ENCODE measurements around the gene PLAGL2. TPM values are rescaled to one million over a fixed set of nuclear protein-coding genes. Genes with fewer than 3 reads are reported as not detected.
"Not testable (repeated sequence)": the region's sequence is repeated elsewhere in the genome, so short reads cannot be mapped to it uniquely, and the experiment has no call there.

PLAGL2 gene
- total RNA-seq, 1 donor from 2014 or later: 30.3 TPM

DNA sequence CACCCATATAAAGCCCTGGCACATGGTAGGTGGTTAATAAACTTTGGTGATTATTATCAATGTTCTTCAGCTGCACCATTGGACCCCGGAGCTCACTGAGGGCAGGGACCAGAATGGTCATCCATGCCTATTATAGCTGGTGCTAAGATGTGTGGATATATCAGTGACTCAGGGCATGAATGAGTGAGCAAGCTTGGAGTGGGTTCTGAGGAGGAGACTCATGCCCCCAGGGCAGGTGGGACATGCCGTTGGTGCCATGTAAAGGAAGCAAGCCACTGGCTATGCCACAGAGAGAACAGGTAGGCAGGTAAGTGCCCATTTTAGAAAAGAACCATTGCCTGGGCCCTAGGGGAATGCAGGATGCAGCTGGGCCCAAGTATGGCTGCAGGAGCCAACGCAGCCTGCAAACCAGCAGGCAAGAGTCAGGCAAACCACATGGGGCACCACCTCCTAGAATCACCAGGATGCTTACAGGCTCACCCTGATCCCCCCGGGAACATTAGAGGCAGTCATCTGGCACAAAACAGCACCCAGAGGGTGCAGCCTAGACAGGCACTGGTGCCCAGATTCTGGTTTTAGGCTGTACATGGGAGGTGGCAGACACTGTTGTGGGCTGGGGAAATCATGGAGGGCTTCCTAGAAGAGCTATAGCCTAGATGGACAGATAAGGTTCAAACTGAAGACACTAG lies 23.5 kb downstream of the PLAGL2 start:
- intact Hi-C loops (cut with micrococcal nuclease): no loop called here

DNA sequence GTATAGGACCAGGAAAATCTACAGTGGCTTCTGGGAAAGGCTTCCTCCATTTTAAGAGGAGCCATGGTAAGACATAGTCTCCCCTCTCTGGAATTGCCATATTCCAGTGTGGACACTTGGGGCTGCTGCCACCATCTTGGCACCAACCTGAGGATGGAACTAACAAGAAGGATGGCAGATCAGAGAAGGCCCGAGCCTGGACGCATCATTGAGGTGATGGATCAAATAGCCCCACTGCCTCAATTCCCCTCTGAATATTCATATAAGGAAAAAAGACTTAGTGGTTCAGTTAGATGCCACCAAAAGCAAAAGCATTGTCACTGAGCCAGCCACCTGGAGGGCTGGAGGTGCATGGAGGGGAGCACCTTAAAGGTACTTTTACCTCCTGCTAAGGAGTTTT lies 25.9 kb downstream of the PLAGL2 start:
- intact Hi-C loops (cut with micrococcal nuclease): no loop called here

DNA sequence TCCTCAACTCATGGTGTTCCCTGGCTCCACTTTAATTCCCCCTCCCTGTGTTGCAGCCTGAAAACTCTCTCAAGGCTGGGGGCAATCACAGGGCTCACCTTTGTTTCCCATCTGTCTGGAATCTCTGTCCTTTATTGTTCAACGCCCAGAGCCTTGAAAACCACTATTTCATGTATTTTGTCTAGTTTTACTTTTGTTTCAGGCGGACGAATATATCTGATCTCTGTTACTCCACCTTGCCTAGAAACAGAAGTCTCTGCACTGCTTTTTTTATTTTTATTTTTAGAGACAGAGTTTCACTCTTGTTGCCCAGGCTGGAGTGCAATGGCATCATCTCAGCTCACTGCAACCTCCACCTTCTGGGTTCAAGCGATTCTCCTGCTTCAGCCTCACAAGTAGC lies 27.6 kb downstream of the PLAGL2 start:
- intact Hi-C loops (cut with micrococcal nuclease): no loop called here

DNA sequence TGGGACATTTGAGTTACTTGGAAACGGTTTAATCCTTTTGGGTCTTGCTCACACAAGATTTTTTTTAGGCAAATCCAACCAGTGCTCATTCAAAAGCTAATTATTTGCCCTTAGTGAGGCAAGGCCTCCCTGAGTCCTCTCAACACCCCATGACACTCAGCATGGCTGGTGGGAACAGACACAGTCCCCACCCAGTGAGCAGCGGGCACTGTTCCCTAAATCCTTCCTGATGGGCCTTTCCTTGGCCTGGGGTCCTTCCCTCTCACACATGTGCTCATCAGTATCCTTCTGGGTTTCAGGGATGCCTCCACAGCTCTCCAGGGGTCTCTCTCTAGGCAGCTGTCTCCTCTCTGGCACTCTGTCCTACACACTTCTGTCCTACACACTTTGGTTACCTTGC lies 28.0 kb downstream of the PLAGL2 start:
- intact Hi-C loops (cut with micrococcal nuclease): no loop called here

DNA sequence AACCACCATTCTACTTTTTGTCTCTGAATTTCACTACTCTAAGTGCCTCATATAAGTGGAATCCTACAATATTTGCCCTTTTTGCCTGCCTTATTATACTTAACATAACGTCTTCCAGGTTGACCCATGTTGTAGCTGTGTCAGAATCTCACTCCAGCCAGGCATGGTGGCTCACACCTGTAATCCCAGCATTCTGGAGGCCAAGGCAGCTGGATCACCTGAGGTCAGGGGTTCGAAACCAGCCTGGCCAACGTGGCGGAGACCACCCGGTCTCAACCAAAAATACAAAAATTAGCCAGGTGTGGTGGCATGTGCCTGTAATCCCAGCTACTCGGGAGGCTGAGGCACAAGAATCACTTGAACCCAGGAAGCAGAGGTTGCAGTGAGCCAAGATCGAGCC lies 29.8 kb downstream of the PLAGL2 start:
- intact Hi-C loops (cut with micrococcal nuclease): not testable (repeated sequence)

DNA sequence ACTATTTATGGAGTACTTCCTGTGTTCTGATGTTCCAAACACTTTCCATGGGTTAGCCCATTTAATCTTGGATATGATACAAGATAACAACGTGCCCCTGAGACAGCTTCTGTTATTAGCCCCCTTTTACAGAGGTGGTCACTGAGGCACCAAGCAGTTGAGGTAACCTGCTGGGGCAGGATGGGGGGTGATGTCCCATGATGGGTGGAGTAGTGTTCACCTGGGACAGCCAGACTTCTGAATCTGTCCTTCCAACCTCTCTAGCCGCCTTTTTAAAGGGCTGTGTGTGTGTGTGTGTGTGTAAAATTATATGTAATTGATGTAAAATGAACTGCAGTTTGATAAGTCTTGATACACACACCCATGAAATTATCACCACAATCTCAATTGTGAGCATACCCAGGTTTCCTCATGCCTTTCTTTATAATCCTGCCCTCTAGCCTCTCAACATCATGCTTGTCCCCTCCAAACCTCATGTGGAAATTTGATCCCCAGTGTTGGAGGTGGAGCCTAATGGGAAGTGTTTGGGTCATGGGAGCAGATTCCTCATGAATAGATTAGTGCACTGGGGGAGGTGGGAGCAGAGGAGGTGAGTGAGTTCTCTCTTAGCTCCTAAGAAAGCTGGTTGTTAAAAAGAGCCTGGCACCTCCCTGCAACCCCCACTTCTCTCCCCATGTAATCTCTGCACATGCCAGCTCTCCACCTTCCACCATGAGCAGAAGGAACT lies 39.2 kb downstream of the PLAGL2 start:
- intact Hi-C loops (cut with micrococcal nuclease): no loop called here

DNA sequence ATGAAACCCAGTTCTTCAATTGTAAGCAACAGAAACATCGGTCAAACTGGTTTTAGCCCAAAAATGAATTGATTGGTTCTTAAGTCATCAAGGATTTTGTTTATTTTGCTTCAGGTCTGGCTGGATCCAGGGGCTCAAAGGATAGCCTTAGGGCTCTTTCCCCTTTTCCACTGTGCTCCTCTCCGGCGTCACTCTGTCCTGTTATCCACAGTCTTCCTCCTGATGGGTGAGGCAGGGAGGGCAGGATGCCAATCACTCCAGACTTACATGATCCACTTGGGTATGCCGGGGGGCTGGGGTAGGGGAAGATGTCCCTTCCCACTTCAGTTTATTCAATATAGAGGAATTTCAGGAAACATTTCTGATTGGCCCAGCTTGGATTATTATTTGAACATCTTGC lies 40.0 kb downstream of the PLAGL2 start:
- intact Hi-C loops (cut with micrococcal nuclease): no loop called here

DNA sequence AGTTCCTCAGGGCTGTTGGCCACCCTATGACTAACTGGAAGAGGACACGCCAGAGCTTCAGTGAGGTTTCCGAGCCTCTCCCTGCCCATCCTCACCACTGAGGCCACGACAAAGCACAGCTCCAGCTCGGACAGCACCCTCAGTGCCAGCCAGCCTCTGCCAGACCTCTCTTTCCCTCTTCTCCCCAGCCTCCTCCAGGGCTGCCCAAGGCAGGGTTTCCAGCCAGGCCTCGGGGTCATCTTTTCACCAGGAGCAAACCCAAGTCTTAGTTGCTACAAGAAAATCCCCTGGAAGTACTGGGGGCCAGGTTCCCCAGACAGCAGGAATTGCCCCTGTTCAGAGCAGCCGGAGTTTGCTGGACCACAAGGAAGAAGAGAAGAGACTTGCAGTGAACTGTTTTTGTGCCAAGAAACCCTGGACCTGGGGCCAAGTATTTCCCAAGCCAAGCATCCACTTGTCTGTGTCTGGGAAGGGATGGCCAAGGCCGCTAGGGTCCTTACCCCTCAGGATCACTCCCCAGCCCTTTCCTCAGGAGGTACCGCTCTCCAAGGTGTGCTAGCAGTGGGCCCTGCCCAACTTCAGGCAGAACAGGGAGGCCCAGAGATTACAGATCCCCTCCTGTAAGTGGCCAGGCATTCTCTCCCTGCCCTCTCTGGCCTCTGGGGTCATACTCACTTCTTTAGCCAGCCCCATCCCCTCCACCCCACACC lies 41.6 kb downstream of the PLAGL2 start:
- intact Hi-C loops (cut with micrococcal nuclease): no loop called here

DNA sequence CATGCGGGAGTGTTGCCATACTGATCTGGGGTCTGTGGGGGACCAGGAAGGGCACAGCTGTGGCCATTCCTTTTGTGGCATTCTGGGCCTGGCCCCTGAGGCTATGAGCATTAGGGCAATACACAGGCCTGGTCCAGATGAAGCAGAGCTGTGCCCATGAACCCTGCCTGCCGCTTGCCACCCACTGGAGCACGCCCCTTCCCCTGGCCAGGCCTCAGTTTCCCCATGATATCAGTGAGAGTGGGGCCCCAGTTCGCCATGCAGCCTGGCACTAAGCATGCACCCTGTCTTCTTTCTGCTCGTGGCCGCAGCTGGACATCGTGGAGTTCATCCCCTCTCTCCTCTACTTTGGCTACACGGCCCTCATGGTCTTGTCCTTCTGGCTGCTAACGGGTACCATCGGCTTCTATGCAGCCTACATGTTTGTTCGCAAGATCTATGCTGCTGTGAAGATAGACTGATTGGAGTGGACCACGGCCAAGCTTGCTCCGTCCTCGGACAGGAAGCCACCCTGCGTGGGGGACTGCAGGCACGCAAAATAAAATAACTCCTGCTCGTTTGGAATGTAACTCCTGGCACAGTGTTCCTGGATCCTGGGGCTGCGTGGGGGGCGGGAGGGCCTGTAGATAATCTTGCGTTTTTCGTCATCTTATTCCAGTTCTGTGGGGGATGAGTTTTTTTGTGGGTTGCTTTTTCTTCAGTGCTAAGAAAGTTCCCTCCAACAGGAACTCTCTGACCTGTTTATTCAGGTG lies 42.4 kb downstream of the PLAGL2 start:
- intact Hi-C loops (cut with micrococcal nuclease): no loop called here

DNA sequence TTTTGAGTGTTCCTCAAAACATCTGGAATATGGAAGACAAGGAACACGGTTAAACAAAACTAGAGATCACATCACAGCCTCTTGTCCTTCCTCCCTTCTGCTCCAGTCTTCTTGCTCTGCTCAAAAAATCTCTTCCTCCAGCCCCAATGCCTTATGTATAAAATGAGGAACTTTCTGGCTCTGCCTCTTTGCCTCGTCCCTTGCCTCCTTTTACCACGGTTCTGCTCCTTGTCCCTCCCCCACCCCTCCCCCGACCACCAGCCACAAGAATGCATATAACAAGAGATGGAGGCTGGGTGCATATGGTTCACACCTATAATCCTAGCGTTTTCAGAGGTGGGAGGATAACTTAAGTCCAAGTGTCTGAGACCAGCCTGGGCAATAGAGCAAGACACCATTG lies 43.6 kb downstream of the PLAGL2 start:
- intact Hi-C loops (cut with micrococcal nuclease): no loop called here

DNA sequence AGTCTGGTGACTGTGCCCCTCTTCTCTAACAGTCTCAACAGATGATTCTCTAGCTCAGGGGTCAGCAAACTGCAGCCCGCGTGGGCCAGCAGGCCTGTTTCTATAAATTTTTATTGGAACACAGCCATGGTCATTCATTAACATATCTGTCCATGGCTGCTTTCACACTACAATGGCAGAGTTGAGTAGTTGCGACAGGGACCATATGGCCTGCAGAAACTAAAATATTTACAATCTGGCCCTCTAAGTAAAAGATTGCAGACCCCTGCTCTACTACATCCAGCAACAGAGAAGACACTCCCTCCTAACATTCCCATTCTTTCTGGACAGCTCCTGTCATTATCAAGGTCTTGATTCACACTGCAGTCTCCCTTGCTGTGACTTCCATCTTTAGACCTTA lies 45.2 kb downstream of the PLAGL2 start:
- intact Hi-C loops (cut with micrococcal nuclease): no loop called here

DNA sequence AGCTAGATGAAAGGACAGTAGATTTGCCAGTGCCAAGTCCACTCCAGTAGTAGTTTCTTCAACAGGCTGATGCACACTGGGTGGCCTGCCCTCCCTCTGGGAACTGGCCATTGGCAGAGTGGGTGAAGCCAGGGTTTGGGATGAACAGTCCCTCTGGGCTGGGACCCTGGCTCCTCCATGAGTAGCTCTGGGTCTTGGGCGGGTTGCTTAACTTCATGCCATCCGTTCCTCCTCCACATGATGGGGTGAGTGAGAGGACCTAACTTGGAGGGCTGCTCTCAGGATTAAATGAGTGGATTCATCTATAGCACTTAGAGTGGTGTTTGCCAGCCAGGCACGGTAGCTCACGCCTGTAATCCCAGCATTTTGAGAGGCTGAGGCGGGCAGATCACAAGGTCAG lies 47.2 kb downstream of the PLAGL2 start:
- intact Hi-C loops (cut with micrococcal nuclease): no loop called here

DNA sequence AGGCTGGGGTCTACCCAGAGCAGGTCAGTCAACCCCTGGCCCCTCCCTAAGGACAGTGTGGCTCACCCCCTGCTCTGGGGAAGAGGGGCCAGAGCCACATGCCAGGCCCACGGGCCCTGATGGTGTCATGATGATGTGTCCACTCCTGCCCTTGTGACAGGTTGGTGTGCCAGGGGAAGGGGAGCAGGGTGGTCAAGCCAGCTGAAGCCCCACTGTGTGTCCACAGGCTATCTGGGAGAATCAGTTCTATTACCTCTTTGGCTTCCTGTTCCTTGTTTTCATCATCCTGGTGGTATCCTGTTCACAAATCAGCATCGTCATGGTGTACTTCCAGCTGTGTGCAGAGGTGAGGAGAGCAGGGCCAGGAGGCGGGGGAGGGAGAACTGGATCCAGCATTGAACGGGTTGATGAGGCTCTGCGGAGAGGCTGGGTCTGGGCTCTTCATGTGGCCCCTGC lies 47.7 kb downstream of the PLAGL2 start:
- intact Hi-C loops (cut with micrococcal nuclease): no loop called here

DNA sequence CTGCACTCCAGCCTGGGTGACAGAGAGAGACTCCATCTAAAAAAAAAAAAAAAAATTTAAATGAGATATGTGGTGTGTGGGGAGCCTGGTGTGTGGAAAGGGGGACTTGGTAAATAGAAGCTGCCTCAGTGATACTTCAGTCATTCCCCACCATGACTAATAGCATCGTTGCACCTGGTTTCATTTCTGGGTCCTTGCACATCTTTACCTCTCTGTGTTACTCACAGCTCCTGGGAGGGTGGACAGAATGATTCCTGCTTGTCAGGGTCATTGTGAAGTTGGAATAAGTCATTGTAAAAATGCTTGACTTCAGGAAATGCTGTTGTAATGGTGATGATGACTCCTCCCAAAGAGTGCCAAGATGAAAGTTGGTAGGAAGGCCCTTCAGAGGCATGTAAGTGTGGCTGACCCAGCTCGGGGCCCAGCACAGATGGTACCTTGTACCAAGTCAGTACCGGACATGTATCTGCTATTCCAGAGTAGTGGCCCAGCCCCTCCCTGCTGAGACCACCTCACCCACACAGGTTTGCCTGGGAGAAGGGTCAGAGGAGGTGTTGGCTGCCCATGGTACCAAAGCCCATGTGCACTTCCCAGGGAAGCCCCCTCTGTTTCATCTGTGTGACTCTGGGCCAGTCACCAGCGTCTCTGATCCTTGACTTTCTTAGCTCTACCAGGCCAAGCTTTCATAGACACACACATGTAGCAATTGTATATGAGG lies 48.4 kb downstream of the PLAGL2 start:
- intact Hi-C loops (cut with micrococcal nuclease): no loop called here

DNA sequence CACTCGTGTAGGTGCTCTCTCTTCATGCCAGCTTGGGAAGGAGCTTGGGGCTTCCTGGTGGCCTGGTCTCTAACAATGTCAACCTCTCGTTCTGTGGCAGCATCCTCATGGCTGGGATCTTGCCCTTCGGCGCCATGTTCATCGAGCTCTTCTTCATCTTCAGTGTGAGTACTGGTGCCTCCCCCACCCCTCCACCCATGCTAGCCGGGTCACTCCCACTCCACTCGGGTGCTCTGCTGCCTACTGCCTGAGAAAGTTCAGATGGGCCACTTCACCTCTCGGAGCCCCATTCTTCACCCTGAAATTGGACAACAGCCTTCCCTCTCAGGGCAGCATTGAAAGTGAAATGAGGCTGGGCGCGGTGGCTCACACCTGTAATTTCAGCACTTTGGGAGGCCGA lies 49.2 kb downstream of the PLAGL2 start:
- intact Hi-C loops (cut with micrococcal nuclease): no loop called here

DNA sequence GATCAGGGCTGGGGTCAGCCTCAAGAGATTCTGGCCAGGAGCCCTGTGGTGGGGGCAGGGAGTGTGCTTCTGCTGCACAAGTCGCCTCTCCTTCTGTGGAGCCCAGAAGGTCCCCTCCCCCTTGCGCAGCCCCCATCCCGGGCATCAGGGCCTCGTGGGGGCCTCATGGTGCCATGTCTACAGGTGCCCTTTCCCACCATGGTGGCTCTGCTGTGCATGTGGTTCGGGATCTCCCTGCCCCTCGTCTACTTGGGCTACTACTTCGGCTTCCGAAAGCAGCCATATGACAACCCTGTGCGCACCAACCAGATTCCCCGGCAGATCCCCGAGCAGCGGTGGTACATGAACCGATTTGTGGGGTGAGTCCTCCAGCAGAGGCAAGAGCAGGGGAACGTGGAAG lies 49.9 kb downstream of the PLAGL2 start:
- intact Hi-C loops (cut with micrococcal nuclease): no loop called here

DNA sequence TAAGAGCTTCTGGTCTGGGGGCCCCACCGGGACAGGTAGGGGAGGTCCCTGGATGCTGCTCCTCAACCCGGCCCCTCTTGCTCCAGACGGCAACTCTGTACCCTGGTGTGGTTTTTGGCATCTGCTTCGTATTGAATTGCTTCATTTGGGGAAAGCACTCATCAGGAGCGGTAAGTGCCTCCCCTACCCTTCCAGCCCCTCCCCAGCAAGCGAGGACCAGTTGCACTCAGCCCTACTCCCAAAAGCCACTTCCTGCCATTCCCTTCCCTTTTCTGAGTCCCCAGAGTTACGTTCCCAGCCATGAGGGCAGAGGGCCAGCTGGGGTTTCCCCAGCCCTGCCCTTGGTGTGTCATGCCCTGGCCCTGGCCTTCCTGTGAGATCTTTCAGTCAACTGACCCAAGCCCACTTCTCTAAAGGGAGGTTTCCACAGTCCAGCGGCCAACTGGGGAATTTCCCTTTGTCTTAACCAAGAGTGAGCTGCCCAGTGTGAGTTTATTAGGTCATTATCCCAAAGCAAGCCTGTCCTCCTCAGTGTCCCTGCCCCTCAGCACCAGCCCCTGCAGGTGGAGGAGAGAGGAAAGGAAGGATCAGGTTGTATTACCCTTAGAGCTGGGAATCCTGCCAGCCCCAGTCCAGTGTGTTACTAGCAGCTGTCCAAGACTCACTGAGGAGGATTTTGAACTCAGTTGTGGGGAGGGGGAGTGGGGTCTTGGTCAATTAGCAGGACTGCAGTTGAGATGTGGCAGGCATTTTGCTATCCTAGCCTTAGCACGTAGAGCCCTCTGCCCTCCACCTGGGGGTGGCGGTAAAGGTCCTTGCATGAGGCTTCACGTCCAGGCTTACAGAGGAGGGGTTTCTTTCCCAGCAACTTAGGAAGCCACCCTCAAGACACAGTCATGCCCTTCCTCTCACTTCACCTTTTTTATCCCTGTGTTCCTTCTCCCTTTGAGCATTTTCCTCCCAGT lies 52.2 kb downstream of the PLAGL2 start:
- intact Hi-C loops (cut with micrococcal nuclease): no loop called here

DNA sequence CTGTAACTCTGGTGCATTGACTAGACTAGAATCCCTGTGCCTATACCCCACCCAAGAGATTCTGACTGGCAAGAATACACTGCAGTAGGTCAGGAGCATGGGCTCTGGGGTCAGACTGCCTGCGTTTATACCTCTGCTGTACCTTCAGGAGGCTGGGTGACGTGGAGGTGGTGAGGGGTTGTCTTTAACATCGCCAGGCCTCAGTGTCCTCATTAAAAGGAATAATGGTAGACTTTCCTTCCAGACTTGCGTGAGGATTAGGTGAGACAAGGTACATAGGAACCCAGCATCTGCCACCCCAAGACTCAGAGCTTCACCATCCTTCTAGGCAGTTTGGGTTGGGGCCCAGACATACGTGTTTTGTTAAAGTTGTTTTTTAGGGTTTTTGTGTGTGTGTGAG lies 53.8 kb downstream of the PLAGL2 start:
- intact Hi-C loops (cut with micrococcal nuclease): no loop called here

DNA sequence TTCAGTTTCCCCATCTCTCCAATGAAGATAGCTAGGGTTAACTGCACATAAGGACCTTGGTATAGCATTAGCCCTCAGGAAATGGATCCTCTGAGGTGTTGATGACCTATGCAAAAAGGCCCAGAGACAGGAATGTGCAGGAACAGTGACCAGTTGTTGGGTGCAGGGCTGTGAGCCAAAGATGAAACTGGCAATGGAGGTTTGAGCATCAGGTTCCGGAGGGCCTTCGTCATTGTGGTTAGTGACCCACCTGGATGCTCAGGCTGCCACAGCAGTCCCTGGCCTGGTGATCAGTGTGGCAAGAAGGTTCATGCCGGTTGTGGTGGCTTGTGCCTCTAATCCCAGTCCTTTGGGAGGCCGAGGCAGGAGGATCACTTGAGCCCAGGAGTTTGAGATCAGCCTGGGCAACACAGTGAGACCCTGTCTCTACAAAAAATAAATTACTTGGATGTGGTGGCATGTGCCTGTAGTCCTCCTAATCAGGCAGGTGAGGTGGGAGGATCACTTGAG lies 54.3 kb downstream of the PLAGL2 start:
- intact Hi-C loops (cut with micrococcal nuclease): no loop called here
